Measurements from ENCODE around the gene CEACAM18.
"Not testable (repeated sequence)": the region's sequence is repeated elsewhere in the genome, so short reads cannot be mapped to it uniquely, and the experiment has no call there.

CEACAM18 gene

DNA sequence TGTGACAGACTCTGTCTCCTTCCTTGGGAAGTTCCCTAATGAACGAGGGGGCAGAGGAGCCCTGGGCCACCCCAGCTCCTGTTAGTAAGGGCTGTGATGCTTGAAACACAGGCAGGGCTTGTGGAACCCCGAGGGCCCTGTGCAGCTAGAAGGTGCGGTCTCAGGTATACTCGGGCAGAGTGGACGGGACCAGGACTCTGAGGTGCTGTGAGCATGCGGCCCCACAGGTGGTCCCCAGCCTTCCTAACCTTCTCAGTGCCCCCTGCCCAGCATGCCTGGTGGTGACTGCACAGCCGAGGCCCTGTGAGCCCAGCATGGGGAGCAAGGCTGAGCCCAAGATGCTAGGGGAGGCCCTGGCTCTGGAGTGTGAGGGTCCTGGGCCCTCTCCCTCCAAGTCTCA, 16.1 kb upstream of the CEACAM18 start:
- TF ChIP-seq, protein P1, sequence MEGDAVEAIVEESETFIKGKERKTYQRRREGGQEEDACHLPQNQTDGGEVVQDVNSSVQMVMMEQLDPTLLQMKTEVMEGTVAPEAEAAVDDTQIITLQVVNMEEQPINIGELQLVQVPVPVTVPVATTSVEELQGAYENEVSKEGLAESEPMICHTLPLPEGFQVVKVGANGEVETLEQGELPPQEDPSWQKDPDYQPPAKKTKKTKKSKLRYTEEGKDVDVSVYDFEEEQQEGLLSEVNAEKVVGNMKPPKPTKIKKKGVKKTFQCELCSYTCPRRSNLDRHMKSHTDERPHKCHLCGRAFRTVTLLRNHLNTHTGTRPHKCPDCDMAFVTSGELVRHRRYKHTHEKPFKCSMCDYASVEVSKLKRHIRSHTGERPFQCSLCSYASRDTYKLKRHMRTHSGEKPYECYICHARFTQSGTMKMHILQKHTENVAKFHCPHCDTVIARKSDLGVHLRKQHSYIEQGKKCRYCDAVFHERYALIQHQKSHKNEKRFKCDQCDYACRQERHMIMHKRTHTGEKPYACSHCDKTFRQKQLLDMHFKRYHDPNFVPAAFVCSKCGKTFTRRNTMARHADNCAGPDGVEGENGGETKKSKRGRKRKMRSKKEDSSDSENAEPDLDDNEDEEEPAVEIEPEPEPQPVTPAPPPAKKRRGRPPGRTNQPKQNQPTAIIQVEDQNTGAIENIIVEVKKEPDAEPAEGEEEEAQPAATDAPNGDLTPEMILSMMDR (IDR thresholded peaks at IDR 0.05; ENCODE audit: low read length), result no peak
- no peak for TF ChIP-seq EZH2 (IDR thresholded peaks at IDR 0.05; ENCODE audit: borderline replicate concordance, low read length)
- Histone ChIP-seq H3K4me3 (ENCODE audit: low read depth, low read length, poor library complexity, severe bottlenecking) (no peak overlapping the region), H3K9ac (ENCODE audit: low read length) (no peak overlapping the region), H3K9me3 (ENCODE audit: low read length) (no peaks in the 10 kb centered on the region), H3K9me2 (ENCODE audit: low read depth, low read length) (no peaks in the 10 kb centered on the region), H3K27ac (ENCODE audit: low read depth, low read length, poor library complexity, severe bottlenecking) (no peak overlapping the region), H3K27me3 (ENCODE audit: insufficient read depth, low read length) (no peaks in the 10 kb centered on the region), H3K36me3 (ENCODE audit: insufficient read depth, low read length) (no peaks in the 10 kb centered on the region), H3F3A (ENCODE audit: insufficient read depth, low read length) (no peaks in the 10 kb centered on the region), H2AFZ (ENCODE audit: low read length) (no peak overlapping the region), H3K4me1 (ENCODE audit: insufficient read depth, low read length, severe bottlenecking) (peaks cover 4% of the 10 kb centered on the region), H3K4me2 (ENCODE audit: low read length) (no peak overlapping the region), H4K20me1 (ENCODE audit: insufficient read depth, low read length) (no peaks in the 10 kb centered on the region), H3K79me2 (ENCODE audit: insufficient read depth, low read length) (no peaks in the 10 kb centered on the region)

DNA sequence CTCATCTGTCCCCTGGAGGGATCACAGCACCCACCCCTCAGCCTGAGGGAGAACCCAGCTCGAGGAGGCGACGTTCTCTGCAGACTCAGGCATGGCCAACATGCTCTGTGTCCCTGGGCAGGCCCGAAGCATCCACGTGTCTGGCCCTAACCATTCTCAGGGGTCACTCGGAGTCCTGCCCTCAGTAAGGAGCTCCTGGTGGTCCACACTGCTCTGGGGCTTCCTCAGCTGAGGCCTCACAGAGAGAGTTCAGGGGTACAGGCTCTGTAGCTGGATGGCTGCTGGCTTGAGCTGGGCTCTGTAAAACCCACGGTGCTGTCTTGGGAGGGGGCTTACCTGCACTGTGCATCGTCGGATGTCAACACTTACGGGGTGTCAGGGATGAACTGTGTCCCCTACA, 15.7 kb upstream of the CEACAM18 start:
- Histone ChIP-seq H3F3A (ENCODE audit: insufficient read depth, low read length) (no peaks in the 10 kb centered on the region), H3K9me3 (ENCODE audit: low read length) (no peaks in the 10 kb centered on the region), H2AFZ (ENCODE audit: low read length) (no peak overlapping the region), H3K9ac (ENCODE audit: low read length) (no peak overlapping the region), H3K4me2 (ENCODE audit: low read length) (no peak overlapping the region), H3K36me3 (ENCODE audit: insufficient read depth, low read length) (no peaks in the 10 kb centered on the region), H3K79me2 (ENCODE audit: insufficient read depth, low read length) (no peaks in the 10 kb centered on the region), H4K20me1 (ENCODE audit: insufficient read depth, low read length) (no peaks in the 10 kb centered on the region), H3K9me2 (ENCODE audit: low read depth, low read length) (no peaks in the 10 kb centered on the region), H3K4me3 (ENCODE audit: low read depth, low read length, poor library complexity, severe bottlenecking) (no peak overlapping the region), H3K4me1 (ENCODE audit: insufficient read depth, low read length, severe bottlenecking) (peaks cover 4% of the 10 kb centered on the region), H3K27me3 (ENCODE audit: insufficient read depth, low read length) (no peaks in the 10 kb centered on the region), H3K27ac (ENCODE audit: low read depth, low read length, poor library complexity, severe bottlenecking) (no peak overlapping the region)
- TF ChIP-seq EZH2 (IDR thresholded peaks at IDR 0.05; ENCODE audit: borderline replicate concordance, low read length), result no peak
- TF ChIP-seq, protein P1 (IDR thresholded peaks at IDR 0.05; ENCODE audit: low read length), result no peak

DNA sequence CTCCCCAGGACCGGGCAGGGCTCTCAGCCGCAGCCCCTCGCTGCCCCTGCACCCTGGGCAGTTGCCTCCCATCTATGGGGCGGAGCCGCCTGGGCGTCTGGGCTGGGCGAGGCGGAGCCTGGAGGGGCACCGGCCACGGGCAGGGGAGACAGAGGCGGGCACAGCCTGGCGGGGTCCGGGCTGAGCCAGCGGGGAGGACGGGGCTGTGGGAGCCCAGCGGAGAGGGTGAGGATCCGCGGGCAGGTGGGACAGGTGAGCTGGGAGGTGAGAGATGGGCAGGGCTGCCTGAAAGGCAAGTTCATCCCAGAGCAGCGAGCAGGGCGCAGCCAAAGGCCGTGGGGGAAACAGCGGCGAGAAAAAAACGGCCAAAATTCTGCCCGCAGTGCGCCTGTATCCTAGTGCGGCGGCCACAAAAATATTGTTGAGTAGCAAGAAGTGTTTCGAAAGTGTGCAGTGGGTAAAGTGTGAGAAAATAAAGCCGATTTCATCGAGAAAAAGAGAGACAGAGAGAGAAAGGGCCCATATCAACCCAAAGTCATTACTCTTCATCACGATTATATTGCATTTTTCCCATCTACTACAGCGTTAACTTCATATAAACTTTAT, 14.3 kb upstream of the CEACAM18 start:
- not testable (repeated sequence) for H3K4me3 ChIP-seq (ENCODE audit: low read depth, low read length, poor library complexity, severe bottlenecking); H3K9me3 ChIP-seq (ENCODE audit: low read length); H3F3A ChIP-seq (ENCODE audit: insufficient read depth, low read length); H3K27me3 ChIP-seq (ENCODE audit: insufficient read depth, low read length); H2AFZ ChIP-seq (ENCODE audit: low read length); H3K9me2 ChIP-seq (ENCODE audit: low read depth, low read length); H3K79me2 ChIP-seq (ENCODE audit: insufficient read depth, low read length); H3K36me3 ChIP-seq (ENCODE audit: insufficient read depth, low read length); H3K4me1 ChIP-seq (ENCODE audit: insufficient read depth, low read length, severe bottlenecking); H4K20me1 ChIP-seq (ENCODE audit: insufficient read depth, low read length); H3K27ac ChIP-seq (ENCODE audit: low read depth, low read length, poor library complexity, severe bottlenecking); H3K9ac ChIP-seq (ENCODE audit: low read length); H3K4me2 ChIP-seq (ENCODE audit: low read length)

DNA sequence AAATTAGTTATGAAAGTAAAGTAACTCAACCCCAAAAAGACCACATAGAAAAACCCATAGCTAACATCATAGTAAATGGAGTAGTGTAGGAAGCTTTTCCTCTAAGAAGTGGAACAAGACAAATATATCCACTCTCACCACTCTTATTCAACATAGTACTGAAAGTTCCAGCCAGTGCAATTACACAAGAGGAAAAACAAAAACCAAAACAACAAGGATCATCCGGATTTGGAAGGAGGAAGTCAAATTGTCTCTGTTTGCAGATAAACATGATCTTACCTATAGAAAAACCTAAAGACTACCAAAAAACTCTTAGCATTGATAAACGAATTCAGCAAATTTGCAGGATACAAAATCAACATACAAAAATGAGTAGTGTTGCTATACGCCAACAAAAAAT, 11.6 kb upstream of the CEACAM18 start:
- no peaks in the 10 kb centered on the region for H3K79me2 ChIP-seq (ENCODE audit: insufficient read depth, low read length)
- no peaks in the 10 kb centered on the region for H3K27me3 ChIP-seq (ENCODE audit: insufficient read depth, low read length)
- no peaks in the 10 kb centered on the region for H3K36me3 ChIP-seq (ENCODE audit: insufficient read depth, low read length)
- H3K27ac ChIP-seq (ENCODE audit: low read depth, low read length, poor library complexity, severe bottlenecking), result no peak overlapping the region
- H3K9ac ChIP-seq (ENCODE audit: low read length), result no peak overlapping the region
- TF ChIP-seq EZH2 (IDR thresholded peaks at IDR 0.05; ENCODE audit: borderline replicate concordance, low read length), result no peak
- TF ChIP-seq, protein P1 (IDR thresholded peaks at IDR 0.05; ENCODE audit: low read length), result no peak
- H3K4me3 ChIP-seq (ENCODE audit: low read depth, low read length, poor library complexity, severe bottlenecking), result no peak overlapping the region
- H3K4me2 ChIP-seq (ENCODE audit: low read length), result no peak overlapping the region
- H3K9me2 ChIP-seq (ENCODE audit: low read depth, low read length), result no peaks in the 10 kb centered on the region
- H2AFZ ChIP-seq (ENCODE audit: low read length), result no peak overlapping the region
- H3K4me1 ChIP-seq (ENCODE audit: insufficient read depth, low read length, severe bottlenecking), result no peaks in the 10 kb centered on the region
- H3K9me3 ChIP-seq (ENCODE audit: low read length), result no peaks in the 10 kb centered on the region
- H3F3A ChIP-seq (ENCODE audit: insufficient read depth, low read length), result no peaks in the 10 kb centered on the region
- H4K20me1 ChIP-seq (ENCODE audit: insufficient read depth, low read length), result no peaks in the 10 kb centered on the region
